AG04450 (cell line): ENCODE measurements around the gene TNNT2. TPM values are rescaled to one million over a fixed set of nuclear protein-coding genes. Genes with fewer than 3 reads are reported as not detected.

Experiments
- CTCF ChIA-PET: fragments of 300-600, 350-600 bp; formaldehyde crosslinking; extraction: SDS; loops from one replicate; lab custom pipeline; 2022; ENCODE audit warnings: antibody characterized with exemption, inconsistent platforms; lab: Charles Lee
- POLR2A ChIA-PET: fragments of 350-600 bp; formaldehyde crosslinking; extraction: SDS; loops from one replicate; lab custom pipeline; 2021; ENCODE audit warnings: antibody characterized with exemption, inconsistent platforms; lab: Yijun Ruan, JAX
- DNase-seq: peaks from one replicate; pipeline ENCODE4 v3.0.0-alpha.2; 2011; ENCODE audit warnings: low read depth, low spot score
- H3K27ac ChIP-seq: one replicate; pipeline ENCODE4 v1.5.1; 2012; ENCODE audit warnings: low read depth, low read length, control low read depth
- H3K27me3 ChIP-seq: one replicate; pipeline ENCODE4 v1.6.0; 2012; ENCODE audit warnings: low read length; ENCODE audit not compliant: control insufficient read depth, insufficient read depth
- H3K4me3 ChIP-seq: 2 replicates; pipeline ENCODE4 v1.5.1; 2011; ENCODE audit warnings: mild to moderate bottlenecking, low read depth, low read length, control low read depth
- H3K9me3 ChIP-seq: 2 replicates; pipeline ENCODE4 v1.5.1; 2012; ENCODE audit warnings: low read length; ENCODE audit not compliant: control insufficient read depth, insufficient read depth
- polyA plus RNA-seq: library from polyadenylated mRNA; depleted of rRNA; stranded (reverse); fragments of >200 nt; gene quantifications from 2 replicates; pipeline ENCODE4 v1.2.3, GENCODE V29; 2011
- TF ChIP-seq, protein P1 (sequence below): IDR thresholded peaks from 2 replicates; pipeline ENCODE4 v1.5.1; 2011; ENCODE audit warnings: low read depth, low read length, control low read depth, inconsistent platforms

The TNNT2 gene
- polyA plus RNA-seq, 1 experiment, result 2.3 TPM

DNA sequence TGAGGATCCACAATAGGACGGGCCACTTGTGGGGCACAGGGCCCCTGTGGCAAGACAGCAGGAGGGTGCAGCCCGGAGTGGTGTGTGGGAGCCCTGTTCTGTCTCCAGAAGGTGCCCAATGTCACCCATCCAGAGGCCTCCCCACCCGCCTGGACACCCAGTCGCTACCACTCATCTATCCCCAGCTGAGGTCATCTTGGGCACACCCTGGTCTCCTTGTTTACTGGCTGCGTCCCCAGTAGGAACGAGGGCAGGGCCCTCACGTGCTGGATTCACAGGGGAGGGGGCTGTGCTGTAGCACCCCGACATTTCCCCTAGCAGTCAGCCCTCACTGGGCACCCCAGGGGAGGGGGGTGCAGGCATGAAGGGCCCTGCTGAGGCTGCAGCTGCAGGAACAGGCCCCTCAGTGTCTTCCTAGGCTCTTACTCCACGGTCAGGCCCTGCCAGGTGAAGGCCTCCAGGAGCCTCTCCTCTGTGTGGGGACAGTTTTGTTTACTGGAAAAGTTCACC is 2.3 kb upstream of the TNNT2 start:
- no peak overlapping the region for H3K27ac ChIP-seq
- DNase-seq, result no peak
- CTCF ChIA-PET, result no interaction called here
- peaks cover 9% of the 10 kb centered on the region for H3K27me3 ChIP-seq
- peaks cover 4% of the 10 kb centered on the region for H3K9me3 ChIP-seq
- H3K4me3 ChIP-seq, result no peak overlapping the region
- POLR2A ChIA-PET, result no interaction called here
- TF ChIP-seq, protein P1, sequence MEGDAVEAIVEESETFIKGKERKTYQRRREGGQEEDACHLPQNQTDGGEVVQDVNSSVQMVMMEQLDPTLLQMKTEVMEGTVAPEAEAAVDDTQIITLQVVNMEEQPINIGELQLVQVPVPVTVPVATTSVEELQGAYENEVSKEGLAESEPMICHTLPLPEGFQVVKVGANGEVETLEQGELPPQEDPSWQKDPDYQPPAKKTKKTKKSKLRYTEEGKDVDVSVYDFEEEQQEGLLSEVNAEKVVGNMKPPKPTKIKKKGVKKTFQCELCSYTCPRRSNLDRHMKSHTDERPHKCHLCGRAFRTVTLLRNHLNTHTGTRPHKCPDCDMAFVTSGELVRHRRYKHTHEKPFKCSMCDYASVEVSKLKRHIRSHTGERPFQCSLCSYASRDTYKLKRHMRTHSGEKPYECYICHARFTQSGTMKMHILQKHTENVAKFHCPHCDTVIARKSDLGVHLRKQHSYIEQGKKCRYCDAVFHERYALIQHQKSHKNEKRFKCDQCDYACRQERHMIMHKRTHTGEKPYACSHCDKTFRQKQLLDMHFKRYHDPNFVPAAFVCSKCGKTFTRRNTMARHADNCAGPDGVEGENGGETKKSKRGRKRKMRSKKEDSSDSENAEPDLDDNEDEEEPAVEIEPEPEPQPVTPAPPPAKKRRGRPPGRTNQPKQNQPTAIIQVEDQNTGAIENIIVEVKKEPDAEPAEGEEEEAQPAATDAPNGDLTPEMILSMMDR, result no peak

DNA sequence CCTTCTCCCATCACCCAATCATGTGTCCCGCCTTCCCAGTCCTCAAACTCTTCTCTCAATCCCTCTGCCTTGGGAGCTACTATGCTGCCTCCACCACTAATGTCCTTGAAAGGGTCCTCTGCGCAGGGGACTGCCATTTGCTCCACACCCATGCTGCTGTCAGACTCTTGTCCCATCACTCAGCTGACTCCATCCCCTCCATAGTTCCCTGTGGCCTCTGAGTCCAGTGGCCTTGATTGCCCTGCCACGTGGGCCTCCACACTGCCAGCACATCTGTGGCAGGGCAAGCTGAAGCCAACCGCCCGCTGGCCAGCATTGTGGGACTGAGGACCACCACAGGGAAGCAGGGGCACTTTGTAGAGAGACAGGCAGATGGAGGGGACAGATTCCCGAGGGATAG is 1.3 kb upstream of the TNNT2 start:
- ChIA-PET CTCF (no interaction called here), POLR2A (no interaction called here)
- Histone ChIP-seq H3K9me3 (peaks cover 4% of the 10 kb centered on the region), H3K27ac (no peak overlapping the region), H3K27me3 (peaks cover 14% of the 10 kb centered on the region), H3K4me3 (no peak overlapping the region)
- TF ChIP-seq, protein P1, result no peak
- no peak for DNase-seq

DNA sequence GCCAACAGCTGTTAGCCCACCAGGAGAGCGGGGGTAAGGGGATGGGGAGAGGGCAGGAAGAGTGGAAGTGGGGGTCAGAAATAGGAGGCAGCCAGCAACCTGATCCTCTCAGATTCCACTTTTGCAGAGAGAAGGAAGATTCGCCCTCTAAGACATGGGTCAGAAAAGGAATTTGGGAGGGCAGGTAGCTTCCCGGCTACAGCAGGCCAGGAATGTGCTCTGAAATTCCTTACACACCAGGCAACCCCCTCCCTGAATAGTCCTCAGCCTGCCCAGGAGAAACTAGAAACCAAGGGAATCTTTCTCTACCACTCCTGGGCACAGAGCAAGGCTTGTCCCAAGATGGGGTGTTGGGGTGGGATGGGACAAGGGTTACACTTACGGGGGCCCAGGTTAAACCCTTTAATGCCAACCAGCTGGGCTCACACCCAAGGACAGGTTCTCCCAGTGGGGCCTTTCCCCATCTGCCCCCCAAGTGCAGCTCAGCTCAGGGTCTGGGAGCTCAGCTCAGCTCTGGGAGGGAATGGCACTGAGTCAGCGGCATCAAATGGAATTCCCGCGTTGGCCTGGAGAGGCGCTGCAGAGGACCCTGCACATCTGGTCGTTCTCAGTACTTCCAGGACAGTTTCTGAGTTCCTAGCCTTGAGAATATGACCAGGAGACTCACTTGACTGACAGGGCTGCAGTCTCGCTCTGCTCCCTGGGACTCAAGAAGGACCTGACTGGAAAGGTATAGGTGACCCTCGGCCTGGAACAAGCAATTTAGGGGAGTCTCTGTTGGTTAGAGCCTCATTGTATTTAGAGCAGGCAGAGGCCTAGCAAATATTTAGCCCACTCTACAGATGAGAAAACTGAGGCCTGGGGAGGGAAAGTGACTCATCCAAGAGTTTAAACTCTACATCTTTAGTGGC is 761 bp downstream of the TNNT2 start:
- peak overlapping the region; percentile 31 for H3K27ac ChIP-seq
- no peak for DNase-seq
- TF ChIP-seq, protein P1, result peak; percentile 73
- H3K9me3 ChIP-seq, result peaks cover 4% of the 10 kb centered on the region
- POLR2A ChIA-PET, result interaction anchor here (0.5 to 0.6 kb wide), 2 partner anchors 38 to 152 kb away, joined by 3 to 5 read pairs; no protein-coding TSS in a partner anchor
- CTCF ChIA-PET, result interaction anchor here (0.7 to 1.0 kb wide), 5 partner anchors 10 to 110 kb away, joined by 3 to 4 read pairs (median 3); no protein-coding TSS in a partner anchor
- H3K27me3 ChIP-seq, result peaks cover 34% of the 10 kb centered on the region
- H3K4me3 ChIP-seq, result no peak overlapping the region

DNA sequence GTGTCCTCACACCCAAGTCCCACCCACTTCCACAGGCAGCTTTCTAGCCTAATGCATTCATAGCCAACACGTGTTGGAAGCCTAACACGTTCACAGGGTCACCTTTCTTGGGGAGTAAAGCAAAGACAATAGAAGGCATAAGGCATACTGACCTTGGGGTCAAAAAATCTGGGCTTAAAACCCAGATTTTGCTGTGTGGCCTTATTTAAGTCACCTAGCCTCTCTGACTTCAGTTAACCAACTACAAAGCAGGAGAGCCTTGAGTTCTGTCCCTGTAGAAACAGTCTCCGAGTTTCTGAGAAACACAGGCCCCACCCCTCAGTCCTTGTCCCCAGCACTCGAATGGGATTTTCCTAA is 1.4 kb downstream of the TNNT2 start:
- DNase-seq, result no peak

More for the DNA sequence above, 1.4 kb downstream of the TNNT2 start:
- Histone ChIP-seq H3K9me3 (peaks cover 4% of the 10 kb centered on the region), H3K27ac (no peak overlapping the region), H3K4me3 (no peak overlapping the region), H3K27me3 (peaks cover 40% of the 10 kb centered on the region)
- ChIA-PET CTCF (interaction anchor here (0.7 to 1.1 kb wide), 6 partner anchors 9 to 33 kb away, joined by 3 to 6 read pairs (median 4); no protein-coding TSS in a partner anchor), POLR2A (interaction anchor here (0.6 kb wide), 1 partner anchor 38 kb away, joined by 3 read pairs; no protein-coding TSS in a partner anchor)
- TF ChIP-seq, protein P1, result no peak
